Mesothelial cell of epicardium (in vitro differentiated cells): ENCODE measurements around the gene DDX31. TPM values are rescaled to one million over a fixed set of nuclear protein-coding genes. Genes with fewer than 3 reads are reported as not detected.

ENCODE experiments used
- DNase-seq, 2 experiments: peaks; one replicate each; pipeline ENCODE4 v3.0.0; 2021; ENCODE audit warnings: low spot score in 2 of 2; ENCODE audit not compliant: unreplicated experiment in 2 of 2
- H3K27ac Mint-ChIP-seq: 2 replicates; pipeline ENCODE4 v1.8.0; 2021; ENCODE audit warnings: mixed read lengths
- H3K27me3 Mint-ChIP-seq: 2 replicates; pipeline ENCODE4 v1.8.0; 2021; ENCODE audit warnings: low read depth, mixed read lengths
- H3K36me3 Mint-ChIP-seq: 2 replicates; pipeline ENCODE4 v1.8.0; 2021; ENCODE audit warnings: mixed read lengths
- H3K4me1 Mint-ChIP-seq: 2 replicates; pipeline ENCODE4 v1.8.0; 2021; ENCODE audit warnings: mixed read lengths
- H3K4me3 Mint-ChIP-seq: 2 replicates; pipeline ENCODE4 v1.8.0; 2021; ENCODE audit warnings: mild to moderate bottlenecking, moderate library complexity, mixed read lengths
- H3K9me3 Mint-ChIP-seq: 2 replicates; pipeline ENCODE4 v1.8.0; 2021; ENCODE audit warnings: mixed read lengths
- CTCF ChIP-seq: fragments of 200-600 bp; sonication (generic); IDR thresholded peaks from one replicate; pipeline ENCODE4 v1.5.0; 2021; ENCODE audit warnings: antibody characterized with exemption; ENCODE audit not compliant: unreplicated experiment
- total RNA-seq: library from RNA; stranded (reverse); gene quantifications from 3 replicates; pipeline ENCODE4 v1.2.1, GENCODE V29; 2021

Gene DDX31
- total RNA-seq, 1 donor from 2014 or later, result 22.9 TPM

DNA sequence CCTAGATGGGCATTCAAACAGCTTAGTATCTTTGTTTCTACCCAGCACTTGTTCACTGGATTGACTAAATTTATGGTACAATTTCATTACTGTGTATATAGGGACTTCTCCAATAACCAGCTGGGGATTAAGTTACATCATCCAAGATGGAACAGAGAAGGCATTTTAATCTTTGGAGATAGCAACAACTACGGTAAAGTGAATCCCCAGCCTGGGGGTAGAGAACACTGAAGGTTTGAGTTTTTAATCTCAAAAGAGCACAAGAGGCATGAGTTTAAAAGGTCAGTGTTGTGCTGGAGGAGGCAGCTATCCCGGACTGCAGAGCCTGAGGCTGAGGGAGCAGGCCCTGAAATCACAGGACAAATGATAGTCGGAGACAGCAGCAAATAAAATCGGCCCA, 28.6 kb downstream of the DDX31 start:
- Mint-ChIP-seq H3K27ac (no peak overlapping the region), H3K36me3 (peaks cover 42% of the 10 kb centered on the region), H3K9me3 (no peaks in the 10 kb centered on the region), H3K4me1 (peaks cover 10% of the 10 kb centered on the region), H3K27me3 (no peaks in the 10 kb centered on the region), H3K4me3 (no peak overlapping the region)
- TF ChIP-seq CTCF, result no peak
- no peak for DNase-seq

GRCh38 chr9:132639322-132639721, 30.5 kb downstream of the DDX31 start:
- no peak for TF ChIP-seq CTCF
- Mint-ChIP-seq H3K36me3 (peaks cover 31% of the 10 kb centered on the region), H3K4me1 (peaks cover 10% of the 10 kb centered on the region)

DNA sequence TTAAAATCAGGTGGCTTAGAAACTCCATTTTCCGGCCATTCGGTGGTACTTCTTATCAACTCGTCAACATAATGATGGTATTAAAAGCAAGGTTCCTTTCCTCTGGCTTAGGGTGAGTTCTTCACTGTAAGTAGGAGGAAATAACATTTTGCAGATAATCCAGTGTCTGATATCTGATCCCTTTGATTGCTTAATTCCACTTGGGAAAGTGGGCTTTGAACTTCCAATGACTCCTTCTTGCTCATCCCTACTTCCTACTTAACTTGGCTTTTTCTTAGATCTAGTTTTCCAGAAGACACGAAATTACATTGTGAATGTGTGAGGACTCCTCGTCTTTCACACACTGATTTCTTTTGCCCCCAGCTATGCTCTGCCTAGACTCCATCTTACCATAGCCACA, 31.5 kb downstream of the DDX31 start:
- no peaks in the 10 kb centered on the region for H3K27me3 Mint-ChIP-seq
- no peak for TF ChIP-seq CTCF
- H3K27ac Mint-ChIP-seq, result no peak overlapping the region
- peaks cover 28% of the 10 kb centered on the region for H3K36me3 Mint-ChIP-seq
- DNase-seq, result no peak
- H3K4me3 Mint-ChIP-seq, result no peak overlapping the region
- no peaks in the 10 kb centered on the region for H3K9me3 Mint-ChIP-seq
- H3K4me1 Mint-ChIP-seq, result peaks cover 10% of the 10 kb centered on the region

More at GRCh38 chr9:132639322-132639721, 30.5 kb downstream of the DDX31 start:
- no peak for DNase-seq
- no peak overlapping the region for H3K4me3 Mint-ChIP-seq
- no peaks in the 10 kb centered on the region for H3K27me3 Mint-ChIP-seq
- H3K27ac Mint-ChIP-seq, result no peak overlapping the region
- no peaks in the 10 kb centered on the region for H3K9me3 Mint-ChIP-seq

DNA sequence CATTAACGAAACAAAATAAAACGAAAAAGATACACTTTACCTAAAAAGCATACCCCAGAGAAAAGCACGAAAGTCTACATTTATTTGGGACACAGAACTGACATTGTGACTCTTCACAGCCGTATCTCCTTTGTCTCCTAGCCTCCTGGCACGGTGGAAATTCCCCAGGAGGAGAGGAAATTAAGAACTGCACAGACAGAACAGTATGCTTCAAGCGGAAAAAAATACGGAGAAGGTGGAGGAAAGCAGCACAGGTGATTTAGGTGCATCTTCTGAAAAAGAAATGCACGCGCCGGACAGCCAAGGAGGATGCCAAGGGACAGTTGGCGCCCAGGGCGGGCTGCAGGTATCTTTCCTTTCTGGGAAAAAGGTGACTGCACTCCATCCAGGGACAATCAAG, 32.0 kb downstream of the DDX31 start:
- DNase-seq, result no peak
- Mint-ChIP-seq H3K27me3 (no peaks in the 10 kb centered on the region), H3K4me3 (no peak overlapping the region), H3K36me3 (peaks cover 25% of the 10 kb centered on the region), H3K9me3 (no peaks in the 10 kb centered on the region), H3K4me1 (peaks cover 10% of the 10 kb centered on the region), H3K27ac (no peak overlapping the region)
- no peak for TF ChIP-seq CTCF

DNA sequence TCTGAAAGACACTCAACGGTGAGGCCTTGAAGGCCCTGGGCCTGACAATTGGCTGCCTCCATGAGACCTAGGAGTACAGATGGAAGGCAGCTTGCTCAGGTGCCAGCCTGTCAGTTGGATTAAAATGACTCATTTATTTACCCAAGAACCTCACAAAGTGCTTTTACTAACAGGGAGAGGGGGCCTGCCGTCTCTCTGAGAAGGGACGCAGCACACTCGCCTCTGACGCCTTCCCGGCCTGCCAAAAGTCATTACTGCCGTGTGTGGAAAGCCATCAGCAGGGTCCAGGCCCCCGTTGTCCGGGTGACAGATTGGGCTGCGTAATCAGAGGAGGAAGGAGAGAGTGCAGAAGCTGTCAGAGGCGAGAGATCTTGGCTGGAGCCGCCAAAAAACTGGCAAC, 32.4 kb downstream of the DDX31 start:
- H3K4me3 Mint-ChIP-seq, result no peak overlapping the region
- H3K9me3 Mint-ChIP-seq, result no peaks in the 10 kb centered on the region
- DNase-seq, result no peak
- no peaks in the 10 kb centered on the region for H3K27me3 Mint-ChIP-seq
- H3K4me1 Mint-ChIP-seq, result peaks cover 10% of the 10 kb centered on the region
- no peak for TF ChIP-seq CTCF
- no peak overlapping the region for H3K27ac Mint-ChIP-seq
- peaks cover 25% of the 10 kb centered on the region for H3K36me3 Mint-ChIP-seq

- Mint-ChIP-seq H3K36me3 (peaks cover 33% of the 10 kb centered on the region), H3K27me3 (no peaks in the 10 kb centered on the region), H3K27ac (no peak overlapping the region), H3K4me1 (peaks cover 13% of the 10 kb centered on the region), H3K4me3 (no peak overlapping the region), H3K9me3 (no peaks in the 10 kb centered on the region)
- no peak for TF ChIP-seq CTCF
- DNase-seq, result no peak
Measured at GRCh38 chr9:132634327-132634726, 35.5 kb downstream of the DDX31 start.
